GM12878 (cell line): ENCODE measurements around the gene FRK. TPM values are rescaled to one million over a fixed set of nuclear protein-coding genes. Genes with fewer than 3 reads are reported as not detected.
A peak's percentile ranks its signal among the peaks of the same experiment; 100 is the strongest.

Experiments
- ATAC-seq: fragments of 200-7000 bp; cut with Tn5 transposase; 3 replicates; pipeline ENCODE4 v1.9.1; 2020; ENCODE audit warnings: mild to moderate bottlenecking, moderate library complexity
- Bru-seq: library from RNA; stranded (reverse); fragments of 400-500 nt; gene quantifications from one replicate; lab custom pipeline; 2021; lab: Mats Ljungman, UMichigan
- BruChase-seq, 2 experiments: library from RNA; stranded (reverse); fragments of 400-500 nt; gene quantifications; one replicate each; lab custom pipeline; 2021; lab: Mats Ljungman, UMichigan
- BruUV-seq: library from RNA; stranded (reverse); fragments of 400-500 nt; replicated peaks from 2 replicates; lab custom pipeline; 2021; lab: Mats Ljungman, UMichigan
- CTCF ChIA-PET: fragments of 300-600 bp; sonication (Branson Sonifier 250); formaldehyde crosslinking; extraction: SDS; loops from one replicate; lab custom pipeline; 2021; ENCODE audit warnings: inconsistent platforms; lab: Yijun Ruan, JAX
- POLR2A ChIA-PET: fragments of 350-600 bp; formaldehyde crosslinking; extraction: SDS; loops from one replicate; lab custom pipeline; 2021; ENCODE audit warnings: inconsistent platforms; lab: Charles Lee
- RAD21 ChIA-PET: fragments of 300-600 bp; sonication (Branson Sonifier 250); formaldehyde crosslinking; loops from one replicate; lab custom pipeline; 2023; ENCODE audit warnings: antibody characterized with exemption; ENCODE audit not compliant: unreplicated experiment; lab: Charles Lee
- SMC1A ChIA-PET: fragments of 300-600 bp; sonication (Branson Sonifier 250); formaldehyde crosslinking; loops from one replicate; lab custom pipeline; 2023; ENCODE audit not compliant: unreplicated experiment, uncharacterized antibody; lab: Charles Lee
- DNase-seq: peaks from one replicate; pipeline ENCODE4 v3.0.0-alpha.2; 2011; ENCODE audit warnings: low read depth, low spot score
- FAIRE-seq: peaks from 3 replicates; lab custom pipeline; 2011; peaks lifted over from hg19 to GRCh38; lab: Jason Lieb, UNC
- H2AFZ ChIP-seq: 2 replicates; pipeline ENCODE4 v1.6.0; 2011; ENCODE audit warnings: low read depth, low read length, control low read depth; ENCODE audit not compliant: control insufficient read depth
- H3K27ac ChIP-seq: 2 replicates; pipeline ENCODE4 v1.5.1; 2011; ENCODE audit warnings: control low read depth; ENCODE audit not compliant: control insufficient read depth, insufficient read depth
- H3K27me3 ChIP-seq, 2 experiments: replicated peaks in 1 of 2; 2 replicates each; pipeline versions ENCODE4 v1.6.0 to v1.6.1; 2011; ENCODE audit warnings: low read length in 1 of 2; ENCODE audit not compliant: control insufficient read depth in 2 of 2, insufficient read depth in 2 of 2
- H3K36me3 ChIP-seq, 2 experiments: 2 replicates each; pipeline ENCODE4 v1.5.1; 2011; ENCODE audit warnings: low read length in 1 of 2; ENCODE audit not compliant: control insufficient read depth in 2 of 2, insufficient read depth in 2 of 2
- H3K4me1 ChIP-seq: 2 replicates; pipeline ENCODE4 v1.6.1; 2011; ENCODE audit warnings: mild to moderate bottlenecking, low read length, moderate library complexity, mixed read lengths; ENCODE audit not compliant: control insufficient read depth, insufficient read depth
- H3K4me2 ChIP-seq: 2 replicates; pipeline ENCODE4 v1.6.0; 2011; ENCODE audit warnings: control low read depth; ENCODE audit not compliant: control insufficient read depth, insufficient read depth
- H3K4me3 ChIP-seq: fragments of 200-600 bp; sonication (generic); 2 replicates; pipeline ENCODE4 v1.5.1; 2016
- H3K79me2 ChIP-seq: 2 replicates; pipeline ENCODE4 v1.6.0; 2011; ENCODE audit warnings: low read length; ENCODE audit not compliant: control insufficient read depth, insufficient read depth
- H3K9ac ChIP-seq: 2 replicates; pipeline ENCODE4 v1.8.0; 2011; ENCODE audit warnings: low read length, control low read depth, mixed read lengths; ENCODE audit not compliant: control insufficient read depth, insufficient read depth
- H3K9me3 ChIP-seq: replicated peaks from 3 replicates; pipeline ENCODE4 v1.5.1; 2011; ENCODE audit warnings: mild to moderate bottlenecking, low read length; ENCODE audit not compliant: control insufficient read depth, insufficient read depth
- H4K20me1 ChIP-seq: 2 replicates; pipeline ENCODE4 v1.6.0; 2011; ENCODE audit not compliant: control insufficient read depth, insufficient read depth
- BCL11A ChIP-seq: IDR thresholded peaks from 2 replicates; pipeline ENCODE4 v1.6.1; 2011; ENCODE audit warnings: low read depth, low read length
- CBFB ChIP-seq: IDR thresholded peaks from 2 replicates; pipeline ENCODE4 v1.6.1; 2016; ENCODE audit warnings: antibody characterized with exemption, low read depth
- FOXM1 ChIP-seq: IDR thresholded peaks from 2 replicates; pipeline ENCODE4 v1.6.1; 2012; ENCODE audit warnings: low read depth, mild to moderate bottlenecking, inconsistent platforms, low read length, moderate library complexity
- HDGF ChIP-seq: fragments of 450-650 bp; IDR thresholded peaks from 2 replicates; pipeline ENCODE4 v1.6.1; 2016; ENCODE audit warnings: antibody characterized with exemption
- JUNB ChIP-seq: IDR thresholded peaks from 2 replicates; pipeline ENCODE4 v1.6.1; 2016; ENCODE audit warnings: antibody characterized with exemption, mild to moderate bottlenecking
- KLF5 ChIP-seq: fragments of 450-650 bp; IDR thresholded peaks from 2 replicates; pipeline ENCODE4 v1.6.1; 2014; ENCODE audit warnings: mild to moderate bottlenecking; ENCODE audit not compliant: partially characterized antibody
- MYB ChIP-seq: fragments of 150-350 bp; IDR thresholded peaks from 2 replicates; pipeline ENCODE4 v1.6.1; 2014; ENCODE audit warnings: mild to moderate bottlenecking, low read depth, low read length, borderline replicate concordance
- NBN ChIP-seq: fragments of 450-650 bp; IDR thresholded peaks from 2 replicates; pipeline ENCODE4 v1.6.1; 2016
- RBBP5 ChIP-seq: fragments of 200-600 bp; sonication (generic); conservative IDR thresholded peaks from 2 replicates; pipeline ENCODE4 v1.6.1; 2016
- SREBF2 ChIP-seq: IDR thresholded peaks from 2 replicates; pipeline ENCODE4 v1.6.1; 2012; ENCODE audit warnings: mild to moderate bottlenecking, low read length
- SUZ12 ChIP-seq: fragments of 200-600 bp; sonication (generic); IDR thresholded peaks from one replicate; pipeline ENCODE4 v1.6.1; 2018; ENCODE audit warnings: antibody characterized with exemption, mild to moderate bottlenecking; ENCODE audit not compliant: unreplicated experiment
- ZZZ3 ChIP-seq: IDR thresholded peaks from 2 replicates; pipeline ENCODE4 v1.6.1; 2011; ENCODE audit warnings: low read depth; ENCODE audit not compliant: control insufficient read depth, insufficient read length
- WGBS: methylation state at CpG from one replicate; pipeline ENCODE4 v1.1.6; 2016; ENCODE audit warnings: low lambda C conversion rate; ENCODE audit not compliant: insufficient replicate concordance, insufficient coverage; ENCODE audit errors: missing lambda C conversion rate; 5-methylcytosine and 5-hydroxymethylcytosine counted together
- in situ Hi-C: fragments of 300-500 bp; cut with MboI; formaldehyde crosslinking; loops from 9 replicates; pipeline ENCODE4 v1.14.3; 2018; ENCODE audit warnings: mixed read lengths
- intact Hi-C: fragments of 100-400 bp; cut with micrococcal nuclease; formaldehyde crosslinking; loops from one replicate; pipeline ENCODE4 v1.14.2; 2022; ENCODE audit not compliant: unreplicated experiment
- long read RNA-seq, 2 experiments: library from polyadenylated mRNA; unstranded; transcript quantifications; one replicate each; pipeline ENCODE4 v2.0.0, GENCODE V29; 2019 to 2020
- polyA minus RNA-seq, 3 experiments: library from RNA; depleted of rRNA, polyadenylated mRNA; stranded (reverse); fragments of >200 nt; gene quantifications; 2 replicates each; pipeline ENCODE4 v1.2.3, GENCODE V29; 2011
- polyA plus RNA-seq, 11 experiments: library from polyadenylated mRNA; depleted of rRNA in 4 of 11; unstranded in 6 of 11; stranded (reverse) in 5 of 11; fragments of >200 nt; fragmentation: Nextera tagmentation in 4 of 11; fragmentation: Illumina TruSeq in 1 of 11; extraction: Ambion mirVana in 4 of 11; extraction: Trizol in 1 of 11; gene quantifications; 1 replicate in 1 of 11; 2 replicates in 10 of 11; pipeline versions ENCODE4 v1.2.1 to v1.2.3, GENCODE V29; 2011 to 2016; ENCODE audit warnings: inconsistent platforms in 2 of 11, missing spikeins in 2 of 11, low read depth in 1 of 11
- total RNA-seq, 4 experiments: library from RNA; depleted of rRNA in 3 of 4; stranded (reverse); fragments of >200 nt in 3 of 4; fragmentation: Illumina TruSeq in 1 of 4; extraction: Trizol in 1 of 4; gene quantifications; 2 replicates each; pipeline versions ENCODE4 v1.2.1 to v1.2.3, GENCODE V29; 2013 to 2021
- TF ChIP-seq, protein P1 (sequence below): IDR thresholded peaks from 2 replicates; pipeline ENCODE4 v1.6.1; 2012; ENCODE audit warnings: low read length, inconsistent platforms

FRK gene
- total RNA-seq (2013; cell fraction: nucleolus; rRNA removed), result 5.7 and 5.9 TPM in 2 replicates
- 1.4 and 1.7 TPM in 2 replicates for total RNA-seq (2014; rRNA removed)
- 1.8 and 1.9 TPM in 2 replicates for total RNA-seq (2014; rRNA removed; fragmentation: Illumina TruSeq; extraction: Trizol)
- 1.6 and 1.7 TPM in 2 replicates for total RNA-seq (2021)
- 0.26 TPM for polyA plus RNA-seq (2011; ENCODE audit: low read depth)
- polyA plus RNA-seq (2011; rRNA removed), result 2.4 and 3.6 TPM in 2 replicates
- polyA plus RNA-seq (2011; cell fraction: cytosol; rRNA removed), result 0.72 and 0.75 TPM in 2 replicates
- 4.7 and 5.6 TPM in 2 replicates for polyA plus RNA-seq (2011; cell fraction: nucleus; rRNA removed)
- 0.31 and 0.79 TPM in 2 replicates for polyA plus RNA-seq (2012)
- 1.3 and 1.7 TPM in 2 replicates for polyA plus RNA-seq (2014; fragmentation: Illumina TruSeq; extraction: Trizol)
- polyA plus RNA-seq (2014; fragmentation: Nextera tagmentation; extraction: Ambion mirVana), result under 1 TPM; 0.29 to 0.32 TPM
- 1.1 and 1.2 TPM in 2 replicates for polyA plus RNA-seq (2014; rRNA removed)
- polyA plus RNA-seq (2016; fragmentation: Nextera tagmentation; extraction: Ambion mirVana), result under 1 TPM; 0.59 to 0.63 TPM
- polyA minus RNA-seq (2011; rRNA and poly(A)+ RNA removed), result 3.4 and 4.3 TPM in 2 replicates
- polyA minus RNA-seq (2011; cell fraction: cytosol; rRNA and poly(A)+ RNA removed), result 1.2 and 1.4 TPM in 2 replicates
- 5.4 and 8.6 TPM in 2 replicates for polyA minus RNA-seq (2011; cell fraction: nucleus; rRNA and poly(A)+ RNA removed)
- percentile 57 among the genes with signal in this experiment for Bru-seq, nascent RNA
- BruChase-seq, experiment 1, labeled RNA remaining after a 6-hour chase, result percentile 43 among the genes with signal in this experiment
- percentile 52 among the genes with signal in this experiment for BruChase-seq, experiment 2, labeled RNA remaining after a 2-hour chase
- long read RNA-seq, experiment 1, partial matches to known transcripts, result 0 of 2 reads
- long read RNA-seq, experiment 1, other reads (novel, unspliced or antisense), result 2 of 2 reads
- long read RNA-seq, experiment 2, full-length matches to known transcripts, result 1 of 14 reads
- long read RNA-seq, experiment 2, partial matches to known transcripts, result 1 of 14 reads
- long read RNA-seq, experiment 2, other reads (novel, unspliced or antisense), result 12 of 14 reads

DNA sequence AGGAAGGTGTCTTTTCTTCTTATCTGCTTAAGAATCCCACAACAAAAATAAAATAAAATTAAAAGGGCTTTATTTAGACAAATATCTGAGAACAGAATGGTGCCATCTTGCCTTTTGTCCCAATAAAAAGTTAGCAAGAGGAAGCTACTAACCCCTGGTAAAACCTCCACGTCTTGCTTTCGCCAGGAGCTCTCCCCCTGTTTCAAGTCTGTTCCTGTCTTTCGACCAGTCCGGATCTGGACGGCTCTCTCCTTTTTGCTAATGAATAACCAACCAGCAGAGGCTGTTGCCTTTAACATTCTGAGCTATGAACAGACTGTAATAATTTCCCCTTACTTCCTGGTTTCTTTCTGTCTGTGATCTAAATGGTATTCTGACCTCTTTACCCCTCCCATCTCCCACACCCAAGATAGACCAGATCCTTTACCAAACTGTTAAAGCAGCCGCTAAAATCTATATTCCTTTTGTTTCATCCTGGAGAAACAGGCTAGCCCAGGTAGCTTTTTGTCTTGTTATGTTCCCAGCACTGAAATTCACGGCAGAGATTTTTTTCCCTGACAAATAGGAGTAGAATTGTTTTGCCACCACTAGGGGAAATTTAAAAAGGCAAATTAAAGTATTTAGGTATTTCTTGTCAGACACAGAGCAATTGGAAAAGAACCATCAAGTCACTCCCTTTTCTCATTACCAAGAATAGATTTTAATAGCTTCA is at the start of gene FRK:
Gene FRK, minus strand, starts transcription at position 320 of the 712 bp plus-strand sequence. CDS start 580 bp downstream, outside the sequence.
- H3K4me2 ChIP-seq, result peak within 1 kb of the TSS; percentile 11; the same call in 1 of the 2 replicates
- peak within 1 kb of the TSS; percentile 21 for H2AFZ ChIP-seq
- ChIA-PET CTCF (interaction anchor here (1.0 to 3.3 kb wide), 13 partner anchors 9 to 54 kb away, joined by 3 to 26 read pairs (median 6); no protein-coding TSS in a partner anchor), RAD21 (interaction anchor here (0.8 to 4.8 kb wide), 12 partner anchors 25 to 52 kb away, joined by 3 to 50 read pairs (median 5); partner anchors contain the start of gene NT5DC1), SMC1A (interaction anchor here (0.6 to 5.3 kb wide), 24 partner anchors 8 to 345 kb away, joined by 3 to 54 read pairs (median 4); no protein-coding TSS in a partner anchor), POLR2A (interaction anchor here (0.6 to 1.4 kb wide), 14 partner anchors 9 to 159 kb away, joined by 3 to 5 read pairs (median 4); partner anchors contain the start of gene NT5DC1)
- H3K9ac ChIP-seq, result no peak within 1 kb of the TSS
- FAIRE-seq (no peak), DNase-seq (no peak), ATAC-seq (peak; percentile 60)
- H4K20me1 ChIP-seq, result no peaks in the 10 kb centered on the region
- no peaks in the 10 kb centered on the region; the same call in 2 of the 3 replicates for H3K9me3 ChIP-seq
- H3K79me2 ChIP-seq, result no peaks in the 10 kb centered on the region
- H3K36me3 ChIP-seq, result no peaks in the 10 kb centered on the region; a peak in 1 of 4 replicates
- no peak within 1 kb of the TSS for H3K4me3 ChIP-seq
- 95% methylated on average over 7 of the region's 7 CpGs for WGBS
- in situ Hi-C loops (no loop called here), intact Hi-C loops (no loop called here)
- H3K4me1 ChIP-seq, result peaks cover 11% of the 10 kb centered on the region
- TF ChIP-seq SREBF2 (no peak), FOXM1 (no peak), SUZ12 (no peak), JUNB (no peak), NBN (no peak), BCL11A (no peak), RBBP5 (no peak), CBFB (no peak), MYB (no peak), ZZZ3 (no peak), HDGF (no peak), KLF5 (no peak)
- TF ChIP-seq, protein P1, sequence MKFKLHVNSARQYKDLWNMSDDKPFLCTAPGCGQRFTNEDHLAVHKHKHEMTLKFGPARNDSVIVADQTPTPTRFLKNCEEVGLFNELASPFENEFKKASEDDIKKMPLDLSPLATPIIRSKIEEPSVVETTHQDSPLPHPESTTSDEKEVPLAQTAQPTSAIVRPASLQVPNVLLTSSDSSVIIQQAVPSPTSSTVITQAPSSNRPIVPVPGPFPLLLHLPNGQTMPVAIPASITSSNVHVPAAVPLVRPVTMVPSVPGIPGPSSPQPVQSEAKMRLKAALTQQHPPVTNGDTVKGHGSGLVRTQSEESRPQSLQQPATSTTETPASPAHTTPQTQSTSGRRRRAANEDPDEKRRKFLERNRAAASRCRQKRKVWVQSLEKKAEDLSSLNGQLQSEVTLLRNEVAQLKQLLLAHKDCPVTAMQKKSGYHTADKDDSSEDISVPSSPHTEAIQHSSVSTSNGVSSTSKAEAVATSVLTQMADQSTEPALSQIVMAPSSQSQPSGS, result no peak
- H3K27ac ChIP-seq, result no peak within 1 kb of the TSS
- no TSS peak for BruUV-seq
- H3K27me3 ChIP-seq, result no peaks in the 10 kb centered on the region
